ENCODE results near the gene CUX1. TPM values are rescaled to one million over a fixed set of nuclear protein-coding genes. Genes with fewer than 3 reads are reported as not detected.
A peak's percentile ranks its signal among the peaks of the same experiment; 100 is the strongest.

Gene CUX1
- total RNA-seq, 1 experiment from 2014 or later = 64.3 TPM

- no peak for TF ChIP-seq ZNF138 (CRISPR knock-in tag; conservative IDR thresholded peaks at IDR 0.05)
- no peak for TF ChIP-seq SMAD3 (CRISPR knock-in tag; IDR thresholded peaks at IDR 0.05; ENCODE audit: borderline replicate concordance)
Measured at GRCh38 chr7:102320181-102320580, 502.8 kb downstream of the CUX1 start (continued).

- Mint-ChIP-seq H3K4me1 (peaks cover 19% of the 10 kb centered on the region), H3K9me3 (no peaks in the 10 kb centered on the region), H3K4me3 (peak overlapping the region; percentile 34), H3K36me3 (peaks cover 6% of the 10 kb centered on the region), H3K27me3 (ENCODE audit: low read depth) (peaks cover 13% of the 10 kb centered on the region), H3K27ac (no peak overlapping the region)
- DNase-seq (ENCODE audit: low spot score) (no peak), ATAC-seq (peak; percentile 7)
- ChIA-PET CTCF (interaction anchor here (0.6 to 2.2 kb wide), 8 partner anchors 20 to 778 kb away, joined by 3 to 17 read pairs (median 5); partner anchors contain the start of gene PRKRIP1), POLR2A (no interaction called here)
- TF ChIP-seq MLX (CRISPR knock-in tag; IDR thresholded peaks at IDR 0.05) (no peak), ERG (CRISPR knock-in tag; IDR thresholded peaks at IDR 0.05) (no peak), ZNF121 (CRISPR knock-in tag; IDR thresholded peaks at IDR 0.05) (0 out of 2 replicates have a peak, but pooled peaks have one; percentile 2), NR3C1 (CRISPR knock-in tag; conservative IDR thresholded peaks at IDR 0.05; ENCODE audit: low read depth) (0 out of 2 replicates have a peak, but pooled peaks have one; percentile 22)
Measured at GRCh38 chr7:102320601-102321350, 503.4 kb downstream of the CUX1 start.

- POLR2A ChIA-PET = interaction anchor here (0.6 kb wide), 1 partner anchor 15 kb away, joined by 3 read pairs; no protein-coding TSS in a partner anchor
- Mint-ChIP-seq H3K9me3 (no peaks in the 10 kb centered on the region), H3K27me3 (ENCODE audit: low read depth) (peaks cover 13% of the 10 kb centered on the region), H3K4me1 (peaks cover 19% of the 10 kb centered on the region), H3K36me3 (peaks cover 6% of the 10 kb centered on the region), H3K4me3 (peak overlapping the region; percentile 38), H3K27ac (no peak overlapping the region)
- no peak for TF ChIP-seq ZBTB43 (CRISPR knock-in tag; IDR thresholded peaks at IDR 0.05)
- peak; percentile 48; the same call in 1 of the 2 replicates for TF ChIP-seq SP1 (CRISPR knock-in tag; conservative IDR thresholded peaks at IDR 0.05)
- TF ChIP-seq TP53 (CRISPR knock-in tag; IDR thresholded peaks at IDR 0.05) = 0 out of 2 replicates have a peak, but pooled peaks have one; percentile 37
- CTCF ChIA-PET = interaction anchor here (0.6 to 2.2 kb wide), 9 partner anchors 21 to 778 kb away, joined by 3 to 17 read pairs (median 4); partner anchors contain the start of gene PRKRIP1
- ATAC-seq (peak; percentile 74), DNase-seq (ENCODE audit: low spot score) (peak; percentile 74)
Measured at GRCh38 chr7:102321351-102322201, 504.1 kb downstream of the CUX1 start.

DNA sequence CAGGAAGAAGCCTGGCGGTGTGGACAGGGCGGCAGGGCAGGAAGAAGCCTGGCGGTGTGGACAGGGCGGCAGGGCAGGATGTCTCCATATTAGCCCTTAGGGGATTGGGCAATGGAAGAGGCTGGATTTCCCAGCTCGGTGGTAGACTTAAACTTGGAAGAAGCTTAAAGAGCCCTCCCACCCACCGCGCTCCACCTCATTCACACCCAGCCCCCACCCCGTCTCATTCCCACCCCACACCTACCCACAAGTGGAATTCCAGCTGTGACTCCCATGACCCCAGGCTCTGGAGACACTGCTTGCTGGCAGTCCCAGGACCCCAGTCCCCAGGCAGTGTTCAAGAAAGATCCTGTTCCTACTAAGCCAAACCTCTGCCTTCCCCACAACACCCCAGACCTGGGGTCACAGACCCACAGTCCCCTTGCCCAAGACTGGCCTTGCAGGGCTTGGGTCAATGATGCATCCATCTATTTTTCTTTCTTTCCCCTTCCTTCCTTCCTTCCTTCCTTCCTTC lies 504.8 kb downstream of the CUX1 start:
- CTCF ChIA-PET = interaction anchor here (1.2 to 2.2 kb wide), 3 partner anchors 22 to 90 kb away, joined by 3 to 17 read pairs (median 7); no protein-coding TSS in a partner anchor
- Mint-ChIP-seq H3K27me3 (ENCODE audit: low read depth) (peaks cover 13% of the 10 kb centered on the region), H3K4me1 (peaks cover 14% of the 10 kb centered on the region), H3K36me3 (peaks cover 2% of the 10 kb centered on the region; the same call in 1 of the 2 replicates), H3K9me3 (no peaks in the 10 kb centered on the region), H3K27ac (no peak overlapping the region), H3K4me3 (no peak overlapping the region; the same call in 1 of the 2 replicates)
- POLR2A ChIA-PET = interaction anchor here (0.6 kb wide), 1 partner anchor 14 kb away, joined by 3 read pairs; no protein-coding TSS in a partner anchor
- ATAC-seq = no peak
- no peak for DNase-seq (ENCODE audit: low spot score)
- TF ChIP-seq ATF1 (CRISPR knock-in tag; IDR thresholded peaks at IDR 0.05) (no peak), CBFB (CRISPR knock-in tag; IDR thresholded peaks at IDR 0.05; ENCODE audit: low read depth) (no peak), MAX (CRISPR knock-in tag; IDR thresholded peaks at IDR 0.05) (no peak), ZNF219 (CRISPR knock-in tag; IDR thresholded peaks at IDR 0.05; ENCODE audit: borderline replicate concordance) (no peak), ELF4 (CRISPR knock-in tag; IDR thresholded peaks at IDR 0.05; ENCODE audit: low read depth) (no peak), USF1 (CRISPR knock-in tag; IDR thresholded peaks at IDR 0.05) (no peak), CREM (CRISPR knock-in tag; IDR thresholded peaks at IDR 0.05) (no peak), CDX4 (CRISPR knock-in tag; IDR thresholded peaks at IDR 0.05; ENCODE audit: borderline replicate concordance) (no peak), ZNF671 (CRISPR knock-in tag; IDR thresholded peaks at IDR 0.05) (no peak), GABPB1 (CRISPR knock-in tag; IDR thresholded peaks at IDR 0.05) (no peak), SMAD3 (CRISPR knock-in tag; IDR thresholded peaks at IDR 0.05; ENCODE audit: borderline replicate concordance) (no peak)
- TF ChIP-seq, protein P1, sequence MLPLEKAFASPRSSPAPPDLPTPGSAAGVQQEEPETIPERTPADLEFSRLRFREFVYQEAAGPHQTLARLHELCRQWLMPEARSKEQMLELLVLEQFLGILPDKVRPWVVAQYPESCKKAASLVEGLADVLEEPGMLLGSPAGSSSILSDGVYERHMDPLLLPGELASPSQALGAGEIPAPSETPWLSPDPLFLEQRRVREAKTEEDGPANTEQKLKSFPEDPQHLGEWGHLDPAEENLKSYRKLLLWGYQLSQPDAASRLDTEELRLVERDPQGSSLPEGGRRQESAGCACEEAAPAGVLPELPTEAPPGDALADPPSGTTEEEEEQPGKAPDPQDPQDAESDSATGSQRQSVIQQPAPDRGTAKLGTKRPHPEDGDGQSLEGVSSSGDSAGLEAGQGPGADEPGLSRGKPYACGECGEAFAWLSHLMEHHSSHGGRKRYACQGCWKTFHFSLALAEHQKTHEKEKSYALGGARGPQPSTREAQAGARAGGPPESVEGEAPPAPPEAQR (CRISPR knock-in tag; IDR thresholded peaks at IDR 0.05) = no peak
